HepG2 (cell line): Measurements from ENCODE around the gene EIF5. TPM values are rescaled to one million over a fixed set of nuclear protein-coding genes. Genes with fewer than 3 reads are reported as not detected.
A peak's percentile ranks its signal among the peaks of the same experiment; 100 is the strongest.

Source experiments
- ATAC-seq: fragments of 200-7000 bp; cut with Tn5 transposase; 3 replicates; pipeline ENCODE4 v1.9.1; 2020; ENCODE audit warnings: mild to moderate bottlenecking, moderate library complexity
- BruUV-seq: library from RNA; stranded (reverse); fragments of 400-500 nt; replicated peaks from 2 replicates; lab custom pipeline; 2021; lab: Mats Ljungman, UMichigan
- CTCF ChIA-PET: fragments of 300-600 bp; formaldehyde crosslinking; extraction: SDS; loops from one replicate; lab custom pipeline; 2021; ENCODE audit warnings: low total read pairs, inconsistent platforms, low intra/inter-chr PET ratio; lab: Yijun Ruan, JAX
- POLR2A ChIA-PET: fragments of 350-600 bp; sonication (Branson Sonifier 250); formaldehyde crosslinking; loops from one replicate; lab custom pipeline; 2020; ENCODE audit warnings: antibody characterized with exemption, inconsistent platforms; lab: Yijun Ruan, JAX
- DNase-seq: peaks from one replicate; pipeline ENCODE4 v3.0.0-alpha.2; 2015; ENCODE audit warnings: low spot score
- FAIRE-seq: peaks from 3 replicates; lab custom pipeline; 2011; peaks lifted over from hg19 to GRCh38; lab: Jason Lieb, UNC
- H2AFZ ChIP-seq: one replicate; pipeline ENCODE4 v1.6.1; 2011; ENCODE audit warnings: low read length, inconsistent platforms
- H3K27ac ChIP-seq: fragments of 300-600 bp; 3 replicates; pipeline ENCODE4 v1.8.0; 2011; ENCODE audit warnings: mixed run types, mild to moderate bottlenecking, mixed read lengths, low read length, inconsistent platforms; ENCODE audit not compliant: insufficient read depth; ENCODE audit errors: extremely low read length
- H3K27me3 ChIP-seq, 2 experiments: fragments of 200-600 bp in 1 of 2; 2 replicates in 1 of 2; 3 replicates in 1 of 2; pipeline versions ENCODE4 v1.6.0 to v1.8.0; 2011; ENCODE audit warnings: low read length in 2 of 2, mild to moderate bottlenecking in 2 of 2, moderate library complexity in 2 of 2, inconsistent platforms in 1 of 2; ENCODE audit not compliant: insufficient read depth in 2 of 2, control insufficient read depth in 1 of 2
- H3K36me3 ChIP-seq, 2 experiments: fragments of 200-600 bp in 1 of 2; replicated peaks in 1 of 2; 2 replicates in 1 of 2; 3 replicates in 1 of 2; pipeline versions ENCODE4 v1.5.1 to v1.8.0; 2011; ENCODE audit warnings: low read length in 2 of 2, inconsistent platforms in 1 of 2; ENCODE audit not compliant: insufficient read depth in 2 of 2, control insufficient read depth in 1 of 2
- H3K4me1 ChIP-seq: 2 replicates; pipeline ENCODE4 v1.5.1; 2012; ENCODE audit warnings: low read length, inconsistent platforms; ENCODE audit not compliant: insufficient read depth
- H3K4me2 ChIP-seq: 2 replicates; pipeline ENCODE4 v1.6.0; 2011; ENCODE audit warnings: low read depth, low read length, inconsistent platforms
- H3K4me3 ChIP-seq, 3 experiments: fragments of 200-600 bp in 1 of 3; sonication (generic), shearing (Covaris generic) in 1 of 3; replicated peaks in 1 of 3; 2 replicates each; pipeline ENCODE4 v1.5.1; 2011 to 2016; ENCODE audit warnings: low read length in 3 of 3, inconsistent platforms in 2 of 3, low read depth in 2 of 3, mild to moderate bottlenecking in 2 of 3, control low read depth in 1 of 3, mixed read lengths in 1 of 3; ENCODE audit not compliant: insufficient read depth in 1 of 3
- H3K79me2 ChIP-seq: one replicate; pipeline ENCODE4 v1.6.1; 2011; ENCODE audit warnings: low read length, inconsistent platforms; ENCODE audit not compliant: insufficient read depth
- H3K9ac ChIP-seq: 2 replicates; pipeline ENCODE4 v1.6.0; 2011; ENCODE audit warnings: mild to moderate bottlenecking, low read depth, low read length, inconsistent platforms; ENCODE audit not compliant: insufficient read depth
- H3K9me3 ChIP-seq: 2 replicates; pipeline ENCODE4 v1.5.1; 2012; ENCODE audit warnings: mild to moderate bottlenecking, low read length
- H4K20me1 ChIP-seq: 2 replicates; pipeline ENCODE4 v1.6.0; 2011; ENCODE audit warnings: inconsistent platforms, mild to moderate bottlenecking, low read length, moderate library complexity; ENCODE audit not compliant: insufficient read depth
- BHLHE40 ChIP-seq: IDR thresholded peaks from 2 replicates; pipeline ENCODE4 v1.6.1; 2011; ENCODE audit warnings: low read length, improper control_type of control experiment
- CREB1 ChIP-seq, 2 experiments: fragments of 450-650 bp in 1 of 2; IDR thresholded peaks; 2 replicates each; pipeline ENCODE4 v1.6.1; 2016 to 2017; ENCODE audit warnings: control low read depth in 1 of 2, mild to moderate bottlenecking in 1 of 2, missing compliant biosample characterization in 1 of 2, missing genetic modification characterization in 1 of 2
- FOSL2 ChIP-seq: sonication (generic); formaldehyde crosslinking; IDR thresholded peaks from 2 replicates; pipeline ENCODE4 v1.4.0; 2020; ENCODE audit warnings: missing genetic modification reagents
- GATAD2A ChIP-seq: IDR thresholded peaks from 2 replicates; pipeline ENCODE4 v1.6.1; 2016
- KLF6 ChIP-seq: IDR thresholded peaks from 2 replicates; pipeline ENCODE4 v1.8.0; 2016; ENCODE audit warnings: missing biosample characterization, missing genetic modification reagents
- LCORL ChIP-seq, 2 experiments: fragments of 450-650 bp in 1 of 2; sonication (generic) in 1 of 2; formaldehyde crosslinking in 1 of 2; IDR thresholded peaks; 2 replicates each; pipeline versions ENCODE4 v1.5.0 to v1.6.1; 2017 to 2020; ENCODE audit warnings: antibody characterized with exemption in 1 of 2, missing genetic modification reagents in 1 of 2
- MBD4 ChIP-seq: IDR thresholded peaks from 2 replicates; pipeline ENCODE4 v1.6.1; 2012; ENCODE audit warnings: low read length, inconsistent platforms, borderline replicate concordance
- RARA ChIP-seq: IDR thresholded peaks from 2 replicates; pipeline ENCODE4 v1.6.1; 2016; ENCODE audit warnings: missing genetic modification reagents, missing compliant biosample characterization
- SALL1 ChIP-seq: sonication (generic); formaldehyde crosslinking; IDR thresholded peaks from 2 replicates; pipeline ENCODE4 v1.8.0; 2022; ENCODE audit warnings: mild to moderate bottlenecking, missing genetic modification reagents
- TAF15 ChIP-seq: fragments of 200-400 bp; formaldehyde crosslinking; IDR thresholded peaks from one replicate; pipeline ENCODE4 v1.6.1; 2018; ENCODE audit warnings: mild to moderate bottlenecking, low read depth, low read length; ENCODE audit not compliant: poor library complexity, severe bottlenecking
- ZBTB21 ChIP-seq: sonication (generic); formaldehyde crosslinking; IDR thresholded peaks from 2 replicates; pipeline ENCODE4 v1.4.0; 2020; ENCODE audit warnings: missing genetic modification reagents
- ZNF296 ChIP-seq: sonication (generic); formaldehyde crosslinking; conservative IDR thresholded peaks from 2 replicates; pipeline ENCODE4 v1.5.0; 2020; ENCODE audit warnings: mild to moderate bottlenecking, missing genetic modification reagents
- ZNF326 ChIP-seq: sonication (generic); formaldehyde crosslinking; IDR thresholded peaks from 2 replicates; pipeline ENCODE4 v1.4.0; 2020; ENCODE audit warnings: missing genetic modification reagents, borderline replicate concordance
- WGBS: methylation state at CpG from one replicate; pipeline ENCODE4 v1.1.6; 2017; ENCODE audit warnings: low lambda C conversion rate; 5-methylcytosine and 5-hydroxymethylcytosine counted together
- in situ Hi-C: cut with HindIII; loops from 2 replicates; pipeline ENCODE4 v1.10.0; 2017; ENCODE audit warnings: low pct_unique_long_range_greater_than_20kb; ENCODE audit not compliant: extremely low pct_ligation_motif_present
- intact Hi-C: fragments of 100-400 bp; cut with micrococcal nuclease; formaldehyde crosslinking; loops from one replicate; pipeline ENCODE4 v1.10.0; 2022; ENCODE audit not compliant: unreplicated experiment
- polyA plus RNA-seq, 8 experiments: library from polyadenylated mRNA; depleted of rRNA in 3 of 8; stranded (reverse) in 7 of 8; unstranded in 1 of 8; fragments of >200 nt; fragmentation: Illumina TruSeq in 4 of 8; extraction: Trizol in 4 of 8; gene quantifications; 2 replicates each; pipeline versions ENCODE4 v1.2.1 to v1.2.3, GENCODE V29; 2011 to 2016; ENCODE audit warnings: low read depth in 4 of 8, missing spikeins in 1 of 8, mixed read lengths in 1 of 8; ENCODE audit not compliant: insufficient read depth in 1 of 8
- total RNA-seq, 5 experiments: library from RNA; depleted of rRNA; stranded (reverse); fragments of >200 nt; fragmentation: Illumina TruSeq; extraction: Trizol; gene quantifications; 2 replicates each; pipeline ENCODE4 v1.2.3, GENCODE V29; 2016; ENCODE audit warnings: low read depth in 1 of 5
- TF ChIP-seq, protein P1 (sequence below): IDR thresholded peaks from 2 replicates; pipeline ENCODE4 v1.6.1; 2012; ENCODE audit warnings: inconsistent platforms
- TF ChIP-seq, protein P2 (sequence below), 2 experiments: sonication (generic) in 1 of 2; formaldehyde crosslinking in 1 of 2; IDR thresholded peaks; 2 replicates each; pipeline versions ENCODE4 v1.5.1 to v1.6.1; 2011 to 2020; ENCODE audit warnings: borderline replicate concordance in 1 of 2, low read depth in 1 of 2, low read length in 1 of 2, mild to moderate bottlenecking in 1 of 2, missing genetic modification reagents in 1 of 2, moderate library complexity in 1 of 2

Gene EIF5
- total and polyA plus RNA-seq, 2 of the 13 experiments (the other 11 are each of a cell fraction or from before 2014, with no cell fraction given): 189 to 281 TPM

- ChIA-PET POLR2A (interaction anchor here (0.8 to 0.9 kb wide), 2 partner anchors 49 to 180 kb away, joined by 3 read pairs; partner anchors contain the start of gene EIF5), CTCF (no interaction called here)
- peaks cover 36% of the 10 kb centered on the region for H3K4me1 ChIP-seq
- TF ChIP-seq, protein P1, sequence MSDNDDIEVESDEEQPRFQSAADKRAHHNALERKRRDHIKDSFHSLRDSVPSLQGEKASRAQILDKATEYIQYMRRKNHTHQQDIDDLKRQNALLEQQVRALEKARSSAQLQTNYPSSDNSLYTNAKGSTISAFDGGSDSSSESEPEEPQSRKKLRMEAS: peak; percentile 29; the same call in 1 of the 2 replicates
- TF ChIP-seq FOSL2 (CRISPR knock-in tag) (peak; percentile 86), ZNF326 (CRISPR knock-in tag) (no peak), SALL1 (0 out of 2 replicates have a peak, but pooled peaks have one; percentile 12), LCORL (IDR thresholded peaks at IDR 0.05) (no peak), LCORL (CRISPR knock-in tag; IDR thresholded peaks at IDR 0.05) (peak; percentile 57; the same call in 1 of the 2 replicates), MBD4 (no peak), KLF6 (no peak), GATAD2A (CRISPR knock-in tag) (0 out of 2 replicates have a peak, but pooled peaks have one; percentile 14), TAF15 (no peak), CREB1 (IDR thresholded peaks at IDR 0.05) (no peak), CREB1 (CRISPR knock-in tag; IDR thresholded peaks at IDR 0.05) (0 out of 2 replicates have a peak, but pooled peaks have one; percentile 29), ZBTB21 (CRISPR knock-in tag) (peak; percentile 23; the same call in 1 of the 2 replicates), ZNF296 (CRISPR knock-in tag) (no peak), BHLHE40 (peak; percentile 77), RARA (peak; percentile 56)
- TF ChIP-seq, protein P2, sequence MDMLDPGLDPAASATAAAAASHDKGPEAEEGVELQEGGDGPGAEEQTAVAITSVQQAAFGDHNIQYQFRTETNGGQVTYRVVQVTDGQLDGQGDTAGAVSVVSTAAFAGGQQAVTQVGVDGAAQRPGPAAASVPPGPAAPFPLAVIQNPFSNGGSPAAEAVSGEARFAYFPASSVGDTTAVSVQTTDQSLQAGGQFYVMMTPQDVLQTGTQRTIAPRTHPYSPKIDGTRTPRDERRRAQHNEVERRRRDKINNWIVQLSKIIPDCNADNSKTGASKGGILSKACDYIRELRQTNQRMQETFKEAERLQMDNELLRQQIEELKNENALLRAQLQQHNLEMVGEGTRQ (IDR thresholded peaks at IDR 0.05; ENCODE audit: low read depth, low read length): peak; percentile 58; the same call in 1 of the 2 replicates
- TF ChIP-seq, protein P2 (CRISPR knock-in tag; IDR thresholded peaks at IDR 0.05; ENCODE audit: borderline replicate concordance): peak; percentile 41; the same call in 1 of the 2 replicates
- no peaks in the 10 kb centered on the region for H3K79me2 ChIP-seq
- no peaks in the 10 kb centered on the region for H3K9me3 ChIP-seq
- DNase-seq (peak; percentile 32), ATAC-seq (peak; percentile 64), FAIRE-seq (peak; percentile 54)
- no peak overlapping the region for H3K4me3 ChIP-seq
- H3K27ac ChIP-seq: no peak overlapping the region
- in situ Hi-C loops (no loop called here), intact Hi-C loops (no loop called here)
- peaks cover 1 to 9% of the 10 kb centered on the region in 2 experiments; a peak in 3 of 5 replicates for H3K27me3 ChIP-seq
- no TSS peak for BruUV-seq
- H4K20me1 ChIP-seq: no peaks in the 10 kb centered on the region
- H2AFZ ChIP-seq: no peak overlapping the region
- H3K36me3 ChIP-seq: no peaks in the 10 kb centered on the region
- no peak overlapping the region for H3K9ac ChIP-seq
- peak overlapping the region; percentile 35; the same call in 1 of the 2 replicates for H3K4me2 ChIP-seq
- under 1% methylated on average over 9 of the region's 9 CpGs for WGBS
These were observed 49.2 kb upstream of the EIF5 start for GRCh38 chr14:103284574-103285467.
